Activated CD8-positive, alpha-beta memory T cell treated with anti-CD3 and anti-CD28 coated beads, Interleukin-2, amount 50 U/mL, for 1 hour (primary cell): ENCODE results near the gene OSBPL7.

Experiments
- DNase-seq: peaks from one replicate; pipeline ENCODE4 v3.0.0-alpha.2; 2020; ENCODE audit errors: extremely low read depth

The OSBPL7 gene

DNA sequence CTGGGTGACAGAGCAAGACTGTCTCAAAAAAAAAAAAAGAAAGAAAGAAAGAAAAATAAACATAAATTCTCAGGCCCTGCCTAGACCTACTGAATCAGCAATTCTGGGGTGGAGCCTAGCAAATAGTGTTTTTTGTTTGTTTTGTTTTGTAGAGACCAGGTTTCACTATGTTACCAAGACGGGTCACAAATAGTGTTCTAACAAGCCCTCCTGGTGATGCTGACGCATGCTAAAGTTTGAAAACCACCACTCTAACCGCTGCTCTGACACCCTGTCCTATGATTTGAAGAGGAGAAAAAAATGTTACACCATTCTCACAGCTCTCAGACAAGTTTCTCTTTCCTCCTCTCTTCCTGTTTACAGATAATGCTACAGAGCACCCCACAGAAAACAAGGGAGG lies 8.3 kb upstream of the OSBPL7 start:
- peak; percentile 38 for DNase-seq

DNA sequence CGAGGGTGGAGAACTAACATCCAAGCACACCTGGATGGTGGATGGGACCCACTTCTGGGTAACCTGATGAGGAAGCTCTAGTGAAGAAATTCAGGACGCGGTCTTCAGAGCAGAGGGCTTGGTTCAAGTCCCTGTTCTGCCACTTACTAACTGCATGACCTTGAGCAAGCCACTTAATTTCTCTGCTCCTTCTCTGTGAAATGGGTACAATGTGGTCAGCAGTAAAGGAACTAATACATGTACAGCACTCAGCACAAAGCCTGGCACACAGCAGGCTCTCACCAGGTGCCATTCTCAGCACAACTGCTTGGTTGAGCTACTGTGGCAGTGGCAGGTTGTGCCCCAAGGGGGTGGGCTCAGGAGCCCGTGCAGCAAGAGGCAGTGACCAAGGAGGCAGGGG lies 1.9 kb upstream of the OSBPL7 start:
- no peak for DNase-seq

DNA sequence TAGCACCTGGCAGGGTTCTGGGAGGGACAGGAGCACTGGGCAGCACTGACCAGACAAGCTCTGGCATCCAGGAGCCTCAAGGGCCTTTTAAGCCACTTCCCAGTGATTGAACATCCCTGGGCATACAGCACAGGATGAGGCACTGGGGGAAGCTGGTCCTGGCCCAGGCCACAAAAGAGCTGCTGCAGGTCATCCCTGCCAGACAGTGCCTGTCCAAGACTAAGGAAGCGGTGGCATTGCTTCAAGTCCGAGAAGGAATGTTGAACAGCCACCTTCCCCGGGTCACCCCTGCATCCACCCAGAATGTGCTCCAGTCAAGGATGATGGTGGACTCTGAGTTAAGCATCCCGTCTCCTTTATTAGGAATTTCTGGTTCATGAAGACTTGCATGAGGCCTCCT lies 1.2 kb upstream of the OSBPL7 start:
- no peak for DNase-seq

DNA sequence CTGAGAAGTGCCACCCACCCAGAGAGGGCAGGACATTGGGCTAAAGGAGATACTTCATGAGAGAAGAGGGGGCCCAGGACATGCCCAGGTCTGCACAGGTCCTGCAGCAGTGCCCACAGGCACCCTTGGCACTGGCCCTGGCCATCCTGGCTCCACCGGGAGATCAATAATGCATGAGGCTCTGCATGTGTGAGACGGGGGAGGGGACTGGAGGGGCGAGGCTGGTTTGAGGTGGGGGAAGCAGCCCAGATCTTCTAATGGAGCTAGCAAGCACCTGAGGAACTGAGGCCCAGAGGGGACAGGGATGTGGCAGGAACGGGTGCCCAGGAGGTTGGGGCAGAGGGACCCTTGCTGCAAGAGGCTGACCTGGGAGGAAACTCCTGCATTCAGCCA lies 567 bp downstream of the OSBPL7 start:
- no peak for DNase-seq

DNA sequence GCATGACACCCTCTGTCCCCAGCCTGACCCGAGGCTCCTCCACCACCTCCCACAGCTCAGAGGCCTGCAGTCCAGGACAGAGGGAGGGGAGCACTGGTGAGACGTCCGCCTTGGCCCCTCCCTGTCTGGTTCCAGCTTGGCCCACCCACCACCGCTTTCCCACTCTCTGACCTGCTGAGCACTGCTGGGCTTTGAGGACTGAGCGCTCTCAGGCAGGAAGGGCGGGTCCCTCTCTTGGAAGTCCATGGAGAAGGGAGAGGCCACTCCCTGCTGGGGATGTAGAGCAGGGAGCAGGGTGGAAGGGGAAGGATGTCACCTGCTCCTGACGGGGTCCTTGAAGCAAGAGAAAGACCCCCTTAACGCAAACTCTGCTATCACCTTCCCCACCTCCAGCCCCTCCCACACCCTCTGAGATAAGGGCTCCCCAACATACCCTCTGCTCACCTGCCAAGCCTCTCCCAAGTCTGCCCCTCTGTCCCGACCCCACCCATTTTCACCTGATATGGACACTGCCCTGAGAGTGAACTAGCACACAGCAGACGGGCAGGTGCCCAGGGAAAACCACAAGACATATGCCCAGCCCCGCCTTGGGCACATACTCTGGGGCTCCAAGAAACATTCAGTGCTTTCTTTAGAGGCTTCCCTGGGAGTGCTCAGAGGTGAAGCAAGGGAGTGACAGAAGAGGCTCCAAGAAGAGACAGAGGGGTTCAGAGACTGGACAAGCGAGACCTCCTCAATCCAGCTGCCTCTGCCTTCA lies 1.4 kb downstream of the OSBPL7 start:
- DNase-seq, result no peak

DNA sequence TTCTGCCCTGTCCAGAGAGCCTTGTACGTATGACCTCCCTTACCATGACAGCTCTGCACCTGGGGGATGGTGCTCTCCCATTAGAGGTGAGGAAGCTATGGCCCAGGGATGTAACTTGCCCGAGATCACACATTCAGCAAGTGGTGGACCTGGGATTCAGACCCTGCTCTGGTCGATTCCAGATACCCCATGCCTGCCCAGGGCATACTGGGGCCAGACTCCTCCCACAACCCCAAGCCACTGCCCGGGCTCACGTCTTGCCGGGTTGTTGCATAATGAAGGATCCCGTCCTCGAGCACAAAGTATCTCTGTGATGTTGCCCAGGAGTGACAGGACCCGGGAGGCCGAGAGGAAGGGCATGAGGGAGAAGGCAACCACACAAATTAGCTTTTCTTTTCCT lies 2.1 kb downstream of the OSBPL7 start:
- DNase-seq, result no peak

DNA sequence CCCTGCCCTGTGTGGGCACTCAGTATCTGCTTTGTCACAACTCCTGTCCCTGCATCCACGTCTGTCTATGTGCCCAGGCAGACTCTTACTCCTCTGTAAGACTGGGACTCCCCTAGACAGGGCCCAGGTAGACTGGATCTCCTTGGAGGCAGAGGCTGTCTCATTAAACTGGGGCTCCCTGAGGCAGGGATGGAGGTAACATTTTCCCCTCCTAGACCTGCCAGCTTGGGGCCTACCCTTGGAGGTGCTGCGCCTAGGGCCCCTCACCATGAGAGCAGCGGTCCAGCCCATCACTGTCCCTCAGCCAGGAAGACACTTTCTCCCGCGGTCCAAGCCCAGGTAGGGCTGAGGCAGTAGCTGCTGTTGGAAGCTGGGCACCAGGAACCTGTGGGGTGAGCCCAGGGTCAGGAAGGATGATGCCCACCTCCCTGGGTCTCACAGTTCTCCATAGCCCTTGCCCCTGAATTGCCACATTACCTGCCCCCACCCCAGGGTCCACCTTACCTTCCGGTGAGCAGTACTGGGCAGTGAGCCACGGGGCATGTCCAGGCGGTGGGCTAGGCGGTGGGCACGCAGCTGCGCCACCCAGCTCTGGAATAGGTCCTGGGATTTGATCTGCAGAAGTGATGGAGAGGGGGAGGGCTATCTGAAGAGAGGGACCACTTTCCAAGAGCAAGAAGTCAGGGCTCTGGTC lies 3.4 kb downstream of the OSBPL7 start:
- no peak for DNase-seq

DNA sequence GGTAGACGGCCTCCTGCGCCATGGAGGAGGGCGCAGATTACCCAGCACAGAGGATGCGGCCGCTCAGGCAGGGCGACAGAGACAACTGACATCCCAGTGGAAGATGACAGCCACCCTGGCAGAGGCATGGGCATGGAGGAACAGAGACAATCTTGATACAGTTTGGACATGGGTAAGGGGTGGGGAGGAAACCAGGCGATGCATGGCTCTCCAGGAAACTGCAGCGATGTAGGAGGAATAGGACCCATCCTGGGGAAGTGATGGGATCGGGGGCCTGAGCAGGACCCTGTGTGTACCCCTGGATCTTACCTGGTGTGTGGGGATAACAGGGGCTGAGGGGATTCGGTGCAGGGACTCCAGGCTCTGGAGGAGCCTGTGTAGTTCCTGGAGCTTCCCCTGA lies 4.6 kb downstream of the OSBPL7 start:
- no peak for DNase-seq

DNA sequence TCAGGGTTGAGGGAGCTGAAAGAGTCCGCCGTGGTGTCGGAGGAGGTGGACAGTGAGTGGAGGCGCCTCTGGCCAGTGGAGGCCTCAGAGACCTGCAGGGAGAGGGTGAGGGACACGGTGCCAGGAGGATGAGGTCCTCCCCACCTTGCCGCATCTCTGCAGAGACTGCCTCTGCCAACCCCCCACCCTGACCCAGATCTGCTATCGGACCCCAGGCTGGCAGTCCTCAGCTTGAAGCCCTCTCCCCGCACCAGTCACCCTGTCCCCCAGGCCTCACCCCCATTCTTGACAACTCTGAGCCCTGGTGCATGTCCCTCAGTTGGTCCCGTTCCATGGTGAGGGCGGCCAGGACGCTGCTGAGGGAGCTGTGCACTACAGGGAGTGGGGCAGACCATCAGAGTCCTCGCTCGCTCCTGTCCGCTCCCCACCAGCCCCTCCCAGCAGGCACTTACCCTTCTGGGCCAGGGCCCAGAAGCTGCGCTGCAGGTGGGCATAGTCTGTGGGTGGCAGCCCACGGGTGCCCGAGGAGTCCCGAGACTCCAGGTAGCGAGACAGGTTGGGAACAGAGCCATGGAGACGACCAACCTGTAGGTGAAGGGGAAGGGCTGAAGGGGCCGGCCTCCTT lies 5.4 kb downstream of the OSBPL7 start:
- DNase-seq, result no peak

DNA sequence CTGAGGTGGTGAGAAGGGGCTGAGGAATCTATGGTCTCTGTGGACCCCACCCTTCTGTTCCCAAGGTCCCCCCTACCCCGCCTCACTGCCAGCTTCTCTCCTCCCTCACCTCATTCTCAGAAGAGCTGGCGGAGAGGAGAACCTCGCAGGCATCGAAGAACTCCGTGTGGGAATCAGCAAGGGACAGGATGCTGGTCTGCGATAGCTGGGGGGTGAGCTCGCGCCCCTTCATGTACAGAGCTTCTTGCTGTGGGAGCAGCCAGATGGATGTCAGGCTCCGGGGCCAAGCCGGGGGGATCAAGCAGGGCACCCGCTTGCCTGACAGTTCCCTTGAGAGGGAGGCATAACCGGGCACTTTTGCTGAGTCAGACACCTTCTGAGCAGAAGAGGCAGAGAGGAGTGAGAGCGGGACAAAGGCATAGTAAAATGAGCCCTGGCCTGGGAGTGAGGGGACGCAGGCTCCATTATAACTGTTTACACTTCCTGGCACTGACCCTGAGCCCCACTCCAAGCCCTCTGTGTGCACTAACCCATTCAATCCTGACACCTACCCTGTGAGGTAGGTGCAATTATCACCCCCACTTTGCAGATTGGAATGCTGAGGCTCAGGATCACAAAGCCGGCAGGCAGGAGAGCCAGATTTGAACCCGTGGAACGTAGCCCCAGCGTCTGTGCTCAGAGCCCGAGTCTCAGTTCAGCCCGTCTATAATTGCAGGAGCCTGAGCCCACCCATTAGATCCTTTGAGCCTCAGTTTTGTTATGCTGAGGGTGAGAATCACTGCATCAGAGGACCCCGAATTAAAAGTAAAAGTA lies 6.3 kb downstream of the OSBPL7 start:
- DNase-seq, result no peak

DNA sequence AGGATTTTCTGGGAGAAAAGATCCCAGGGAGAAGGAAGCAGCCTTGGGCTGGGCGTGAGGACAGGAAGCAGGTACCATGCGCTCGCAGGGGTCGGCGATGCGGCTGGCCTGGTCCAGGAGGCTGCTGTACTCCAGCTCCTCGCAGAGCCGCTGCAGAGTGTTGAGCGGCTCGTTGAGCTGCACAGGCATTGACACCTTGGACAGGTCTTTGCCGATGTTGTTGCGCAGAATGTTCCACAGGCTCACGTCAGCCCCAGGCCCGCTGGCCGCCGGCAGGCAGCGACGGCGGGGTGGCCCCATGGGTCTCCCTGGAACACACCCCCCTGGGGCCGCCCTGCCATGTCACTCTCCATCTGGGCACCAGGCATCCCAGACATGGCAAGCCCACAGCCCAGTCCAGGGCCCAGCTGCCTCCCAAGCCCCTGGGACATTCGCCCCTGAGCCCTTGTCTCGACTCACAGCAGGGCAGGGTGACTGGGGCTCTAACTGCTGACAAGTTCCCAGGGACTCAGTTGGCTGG lies 8.0 kb downstream of the OSBPL7 start:
- DNase-seq, result no peak

DNA sequence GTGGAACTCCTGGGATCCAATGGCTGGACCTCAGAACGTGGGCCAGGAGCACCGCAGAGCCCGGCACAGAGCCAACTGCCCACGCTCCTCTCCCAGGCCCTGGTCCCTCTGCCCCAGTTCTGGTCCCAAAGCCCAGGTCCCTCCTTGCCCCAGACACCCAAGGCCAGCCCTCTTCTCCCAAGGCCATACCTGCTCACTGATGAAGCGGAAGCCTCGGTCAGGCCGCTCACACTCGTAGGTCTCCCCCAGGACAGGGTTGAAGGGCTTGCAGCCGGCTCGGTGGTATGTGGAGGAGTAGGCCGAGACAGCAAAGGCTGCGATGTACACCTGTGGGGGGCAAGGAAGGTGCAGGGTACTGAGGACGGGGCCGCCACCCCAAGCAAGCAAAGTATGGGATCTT lies 8.5 kb downstream of the OSBPL7 start:
- no peak for DNase-seq

DNA sequence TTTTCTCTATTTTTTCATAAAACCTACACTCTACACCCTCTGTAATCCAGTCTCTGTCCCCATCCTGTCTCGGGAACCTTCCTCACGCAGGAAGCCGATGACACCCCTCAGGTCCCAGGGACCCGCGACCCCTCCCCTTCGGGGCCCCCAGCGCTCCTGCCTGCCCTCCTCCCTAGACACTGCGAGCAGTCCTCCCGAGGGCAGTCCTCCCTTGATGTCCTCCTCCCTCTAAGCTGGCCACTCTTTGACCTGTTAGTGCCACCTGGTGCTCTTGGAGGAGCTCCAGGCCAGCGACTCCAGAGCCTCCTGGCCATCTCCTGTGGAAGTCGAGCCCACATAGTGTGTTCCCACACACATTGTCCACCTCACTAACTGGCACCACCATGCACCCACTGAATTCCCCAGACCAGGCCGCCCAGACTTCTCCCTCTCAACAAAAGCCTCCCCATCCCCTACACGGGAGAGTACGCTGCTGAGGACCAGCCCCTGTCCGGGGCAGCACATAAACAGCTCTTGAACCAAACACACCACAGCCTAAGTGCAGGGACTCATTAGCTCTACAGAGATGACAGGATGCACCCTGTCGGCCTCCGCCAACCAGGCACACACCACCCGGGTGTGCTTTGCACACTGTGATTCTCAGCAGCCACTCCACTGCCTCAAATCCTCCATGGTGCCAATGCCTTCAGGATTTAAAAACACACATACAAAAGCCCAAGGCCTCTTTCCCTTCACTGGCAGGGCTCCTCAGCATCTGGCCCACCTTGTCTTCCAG lies 9.3 kb downstream of the OSBPL7 start:
- DNase-seq, result no peak

DNA sequence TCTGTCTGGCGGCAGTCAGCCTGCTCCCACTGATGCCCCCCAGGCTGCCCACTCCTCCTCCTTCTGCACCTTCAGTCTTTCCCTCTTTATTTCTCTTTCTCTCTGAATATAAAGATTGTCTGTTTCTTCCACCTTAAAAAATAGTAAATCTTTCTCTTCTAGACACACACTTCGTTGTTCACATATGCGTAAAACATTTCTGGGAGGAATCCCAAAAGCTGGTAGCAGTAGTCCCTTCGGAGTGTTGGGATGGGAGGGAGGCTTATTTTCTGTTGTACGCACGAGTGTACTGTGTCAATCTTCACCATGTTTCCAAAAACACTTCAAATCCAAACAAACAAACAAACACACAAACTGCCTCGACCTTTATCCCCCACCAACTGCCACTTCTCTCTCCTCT lies 9.9 kb downstream of the OSBPL7 start:
- DNase-seq, result no peak

DNA sequence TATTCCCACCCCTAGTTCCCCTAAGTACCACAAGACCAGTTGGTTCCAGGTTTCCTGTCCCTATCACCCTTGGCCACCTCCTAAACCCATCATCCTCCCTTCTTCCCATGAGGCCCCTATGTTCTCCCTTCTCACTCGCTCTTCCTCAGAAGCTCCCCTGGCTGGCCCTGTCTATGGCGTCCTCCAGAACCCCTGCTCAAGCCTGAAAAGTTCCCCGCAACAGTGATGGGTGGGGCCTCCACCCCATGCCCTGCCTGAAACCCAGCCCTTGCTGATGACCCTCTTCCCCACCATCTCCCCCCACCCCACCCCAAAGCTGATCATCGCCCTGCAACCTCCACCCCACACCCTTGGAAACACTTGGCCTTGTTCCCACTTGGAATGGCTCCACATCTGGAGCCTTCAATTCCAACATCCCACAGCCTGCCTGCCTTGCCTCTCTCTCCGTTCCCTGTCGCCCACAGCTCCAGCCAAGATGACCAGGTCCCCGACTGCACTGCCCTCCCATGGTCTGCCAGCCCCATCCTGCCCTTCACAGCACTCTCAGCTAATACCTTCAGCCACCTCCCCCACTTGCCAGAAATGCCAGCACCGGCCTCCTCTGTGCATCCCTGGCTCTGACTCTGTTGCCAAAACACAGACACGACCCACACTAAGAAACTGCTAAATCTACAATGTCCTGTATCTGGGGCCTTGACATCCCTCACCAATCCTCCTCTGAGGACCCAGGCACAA lies 10.5 kb downstream of the OSBPL7 start:
- no peak for DNase-seq

DNA sequence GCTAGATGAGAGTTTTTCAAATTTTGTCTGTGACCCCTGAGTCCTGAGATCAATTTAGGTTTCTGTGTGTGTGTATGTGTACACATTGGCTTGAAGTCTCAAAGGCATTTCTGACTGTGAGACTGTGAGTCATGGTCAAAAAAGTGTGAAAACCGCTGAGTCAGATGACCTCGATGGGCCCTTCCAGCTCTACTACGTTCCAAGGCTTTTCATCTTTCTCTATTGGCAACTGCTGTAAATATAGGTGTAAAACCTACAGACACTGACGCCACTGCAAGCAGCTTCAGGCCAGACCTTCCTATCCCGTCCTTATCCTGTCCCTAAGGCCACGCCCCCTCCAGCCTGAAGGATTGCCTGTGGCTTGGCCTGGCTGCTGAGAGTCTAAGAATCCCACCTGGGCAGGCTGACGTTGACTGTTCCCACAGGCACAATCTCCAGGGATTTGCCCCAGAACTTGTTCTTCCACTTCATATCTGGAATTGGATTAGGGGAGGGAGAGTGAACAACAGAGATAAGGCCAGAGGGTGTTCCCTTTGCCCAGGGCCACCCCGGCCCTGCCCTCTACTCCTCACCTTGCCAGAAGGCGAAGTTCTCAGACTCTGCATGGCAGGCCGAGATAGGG lies 11.3 kb downstream of the OSBPL7 start:
- no peak for DNase-seq

DNA sequence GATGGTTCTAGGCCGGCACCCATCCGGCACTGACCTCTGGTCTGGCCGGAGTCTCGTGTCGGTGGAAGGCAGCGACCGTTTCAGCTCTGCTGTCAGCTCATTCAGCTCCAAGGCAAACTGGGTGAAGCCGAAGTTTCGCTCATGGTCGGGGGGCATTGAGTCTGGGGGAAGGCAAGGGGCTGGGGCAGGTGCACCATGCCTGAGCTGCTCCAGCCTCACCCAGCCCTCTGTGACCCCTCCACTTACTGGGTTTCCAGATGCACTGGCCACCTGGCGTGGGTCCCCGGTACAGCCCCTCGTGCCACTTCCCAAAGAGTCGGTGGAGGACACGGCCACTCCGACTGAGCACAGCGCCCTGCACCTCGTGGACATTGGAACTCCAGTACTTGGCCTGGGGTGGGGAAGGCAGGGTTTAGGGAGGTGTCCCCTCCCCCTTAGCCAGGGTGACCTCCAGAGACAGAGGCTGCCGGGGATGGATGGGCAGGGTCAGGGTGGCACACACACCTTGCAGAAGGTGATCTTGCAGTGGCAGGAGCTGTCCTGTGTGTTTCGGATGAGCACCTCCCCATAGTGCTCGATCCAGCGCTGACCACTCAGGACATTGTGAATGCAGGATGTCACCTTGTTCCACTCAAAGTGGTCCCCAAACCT lies 12.6 kb downstream of the OSBPL7 start:
- no peak for DNase-seq

DNA sequence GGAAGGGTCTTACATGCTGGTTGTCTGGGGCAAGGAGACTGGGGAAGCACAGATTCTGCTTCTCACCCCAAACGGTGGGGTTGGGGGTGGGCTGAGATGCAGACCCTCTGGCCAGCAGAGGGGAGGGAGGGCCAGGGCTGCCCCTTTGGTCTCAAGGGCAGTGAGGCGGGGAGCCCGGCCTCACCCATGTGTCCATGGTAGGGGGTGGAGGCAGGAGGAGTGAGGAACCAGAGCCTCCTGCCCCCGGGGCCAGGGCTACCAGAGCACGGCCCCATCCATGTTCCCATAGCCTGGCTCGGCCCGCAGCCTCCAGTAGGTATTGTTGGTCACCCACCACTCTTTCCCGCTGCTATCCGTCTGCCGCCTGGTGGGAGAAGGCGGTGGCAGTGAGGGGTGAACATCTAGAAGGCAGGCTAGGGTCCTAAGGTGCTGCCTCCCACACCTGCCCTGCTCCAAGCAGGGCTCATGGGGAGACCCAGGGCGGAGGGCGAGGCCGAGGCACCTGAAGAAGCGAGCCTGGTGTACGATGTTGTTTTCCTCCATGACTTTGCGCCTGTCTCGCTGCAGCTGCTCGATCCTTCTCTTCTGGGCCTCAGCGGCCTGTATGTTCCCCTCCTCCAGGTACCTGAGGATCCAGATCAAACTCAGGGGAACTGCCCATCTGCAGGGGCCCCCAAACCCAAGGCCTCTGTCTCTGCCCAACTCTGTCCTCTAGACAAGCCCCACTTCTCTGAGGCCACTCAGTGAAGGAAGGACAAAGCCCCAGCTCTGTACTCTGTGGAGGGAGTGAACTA lies 13.4 kb downstream of the OSBPL7 start:
- DNase-seq, result no peak

DNA sequence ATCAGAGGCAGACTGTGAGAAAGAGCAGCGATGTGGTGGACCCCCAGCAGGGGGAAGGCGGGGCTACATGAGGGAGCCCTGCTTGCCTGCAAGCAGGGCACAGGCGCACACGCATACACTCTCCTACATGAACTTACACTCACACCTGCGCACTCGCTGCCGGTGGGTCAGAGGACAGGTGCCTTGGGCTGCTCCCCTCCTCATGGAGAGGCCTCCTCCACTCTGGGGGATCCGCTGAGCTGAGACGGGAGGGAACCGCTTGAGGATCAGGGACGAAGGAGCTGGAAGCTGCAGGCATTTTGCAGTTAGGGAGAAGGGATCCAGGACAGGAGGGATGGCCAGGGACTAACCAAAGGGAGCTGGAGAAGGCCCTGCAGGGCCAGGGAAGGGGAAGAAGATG lies 14.2 kb downstream of the OSBPL7 start:
- no peak for DNase-seq
